ENCODE measurements around the gene CGB8. TPM values are rescaled to one million over a fixed set of nuclear protein-coding genes. Genes with fewer than 3 reads are reported as not detected.

CGB8 gene
- total RNA-seq, 2 donors from 2014 or later, result not detected

DNA sequence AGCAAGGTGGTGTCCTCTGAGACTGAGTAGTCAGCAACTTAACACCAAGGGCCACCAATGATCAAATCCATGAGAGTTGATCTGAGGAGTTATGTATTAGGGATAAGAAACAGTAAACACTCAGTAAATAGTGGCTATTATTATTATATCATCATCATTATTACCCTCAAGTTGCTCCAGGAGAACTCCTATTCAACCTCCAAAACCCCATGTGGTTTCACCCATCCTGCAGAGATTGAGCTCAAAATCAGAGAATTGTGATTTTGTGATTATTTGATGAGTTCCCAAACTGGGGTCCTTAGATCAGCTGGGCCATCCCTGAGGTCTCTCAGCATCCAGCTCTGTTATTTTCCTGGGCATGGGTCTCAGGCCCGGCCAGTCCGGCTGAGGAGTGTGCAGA lies 12.1 kb upstream of the CGB8 start:
- H3K4me3 ChIP-seq (ENCODE audit: low read length), result no peak overlapping the region

GRCh38 chr19:49059053-49059452 lies 10.1 kb upstream of the CGB8 start:
- H3K9ac ChIP-seq (ENCODE audit: extremely low read depth, low read length, poor library complexity, severe bottlenecking), result no peak overlapping the region
- no peak for TF ChIP-seq CTCF (conservative IDR thresholded peaks at IDR 0.05)

More for the DNA sequence above, 12.1 kb upstream of the CGB8 start:
- DNase-seq, result no peak
- no peak for TF ChIP-seq CTCF (conservative IDR thresholded peaks at IDR 0.05)
- H3K9me3 Mint-ChIP-seq, result no peaks in the 10 kb centered on the region
- Histone ChIP-seq H3K27me3 (ENCODE audit: control insufficient read depth, insufficient read depth, low read length, poor library complexity, severe bottlenecking) (peaks cover 38% of the 10 kb centered on the region), H3K4me1 (ENCODE audit: control insufficient read depth, insufficient read depth, low read length) (no peaks in the 10 kb centered on the region), H3K36me3 (ENCODE audit: control insufficient read depth, insufficient read depth, low read length) (no peaks in the 10 kb centered on the region), H3K9ac (ENCODE audit: extremely low read depth, low read length, poor library complexity, severe bottlenecking) (no peak overlapping the region), H3K27ac (ENCODE audit: low read depth, low read length) (no peak overlapping the region), H3K9me3 (ENCODE audit: control insufficient read depth, low read length) (no peaks in the 10 kb centered on the region)
- 94 to 100% methylated on average over 2 of the region's 2 CpGs for WGBS, 2 experiments (ENCODE audit: insufficient coverage in 1 of 2, insufficient read length in 1 of 2)
- peaks cover 10% of the 10 kb centered on the region for H3K4me1 Mint-ChIP-seq
- H3K4me3 Mint-ChIP-seq, result no peak overlapping the region
- peaks cover 81% of the 10 kb centered on the region for H3K27me3 Mint-ChIP-seq (ENCODE audit: insufficient read depth)
- no peak overlapping the region for H3K27ac Mint-ChIP-seq
- no peaks in the 10 kb centered on the region for H3K36me3 Mint-ChIP-seq (ENCODE audit: low read depth)

GRCh38 chr19:49058562-49058961 lies 9.7 kb upstream of the CGB8 start:
- Mint-ChIP-seq H3K27me3 (ENCODE audit: insufficient read depth) (peaks cover 86% of the 10 kb centered on the region), H3K4me3 (no peak overlapping the region), H3K36me3 (ENCODE audit: low read depth) (no peaks in the 10 kb centered on the region), H3K27ac (no peak overlapping the region), H3K4me1 (peaks cover 6% of the 10 kb centered on the region), H3K9me3 (no peaks in the 10 kb centered on the region)
- H3K4me1 ChIP-seq (ENCODE audit: control insufficient read depth, insufficient read depth, low read length), result no peaks in the 10 kb centered on the region
- peak; percentile 83 for DNase-seq
- H3K9ac ChIP-seq (ENCODE audit: extremely low read depth, low read length, poor library complexity, severe bottlenecking), result no peak overlapping the region
- no peaks in the 10 kb centered on the region for H3K36me3 ChIP-seq (ENCODE audit: control insufficient read depth, insufficient read depth, low read length)
- no peak for TF ChIP-seq CTCF (conservative IDR thresholded peaks at IDR 0.05)
- no peak overlapping the region for H3K27ac ChIP-seq (ENCODE audit: low read depth, low read length)
- WGBS, 2 experiments (ENCODE audit: insufficient coverage in 1 of 2, insufficient read length in 1 of 2), result 84 to 88% methylated on average over 5 to 10 of the region's 10 CpGs
- peaks cover 48% of the 10 kb centered on the region for H3K27me3 ChIP-seq (ENCODE audit: control insufficient read depth, insufficient read depth, low read length, poor library complexity, severe bottlenecking)
- no peaks in the 10 kb centered on the region for H3K9me3 ChIP-seq (ENCODE audit: control insufficient read depth, low read length)
- no peak overlapping the region for H3K4me3 ChIP-seq (ENCODE audit: low read length)

More at GRCh38 chr19:49059053-49059452, 10.1 kb upstream of the CGB8 start:
- no peak overlapping the region for H3K4me3 ChIP-seq (ENCODE audit: low read length)
- no peaks in the 10 kb centered on the region for H3K36me3 Mint-ChIP-seq (ENCODE audit: low read depth)
- WGBS, 2 experiments (ENCODE audit: insufficient coverage in 1 of 2, insufficient read length in 1 of 2), result 86 to 90% methylated on average over 4 to 9 of the region's 9 CpGs
- peaks cover 48% of the 10 kb centered on the region for H3K27me3 ChIP-seq (ENCODE audit: control insufficient read depth, insufficient read depth, low read length, poor library complexity, severe bottlenecking)
- H3K27me3 Mint-ChIP-seq (ENCODE audit: insufficient read depth), result peaks cover 84% of the 10 kb centered on the region
- no peaks in the 10 kb centered on the region for H3K9me3 ChIP-seq (ENCODE audit: control insufficient read depth, low read length)
- no peaks in the 10 kb centered on the region for H3K4me1 ChIP-seq (ENCODE audit: control insufficient read depth, insufficient read depth, low read length)
- no peak overlapping the region for H3K27ac Mint-ChIP-seq
- no peak overlapping the region for H3K27ac ChIP-seq (ENCODE audit: low read depth, low read length)
- H3K4me3 Mint-ChIP-seq, result no peak overlapping the region
- no peaks in the 10 kb centered on the region for H3K36me3 ChIP-seq (ENCODE audit: control insufficient read depth, insufficient read depth, low read length)
- DNase-seq, result no peak
- peaks cover 6% of the 10 kb centered on the region for H3K4me1 Mint-ChIP-seq
- H3K9me3 Mint-ChIP-seq, result no peaks in the 10 kb centered on the region
